ENCODE measurements around the gene MAN1B1. TPM values are rescaled to one million over a fixed set of nuclear protein-coding genes. Genes with fewer than 3 reads are reported as not detected.

MAN1B1 gene
- total RNA-seq, 1 experiment from 2014 or later, result 50.9 TPM

DNA sequence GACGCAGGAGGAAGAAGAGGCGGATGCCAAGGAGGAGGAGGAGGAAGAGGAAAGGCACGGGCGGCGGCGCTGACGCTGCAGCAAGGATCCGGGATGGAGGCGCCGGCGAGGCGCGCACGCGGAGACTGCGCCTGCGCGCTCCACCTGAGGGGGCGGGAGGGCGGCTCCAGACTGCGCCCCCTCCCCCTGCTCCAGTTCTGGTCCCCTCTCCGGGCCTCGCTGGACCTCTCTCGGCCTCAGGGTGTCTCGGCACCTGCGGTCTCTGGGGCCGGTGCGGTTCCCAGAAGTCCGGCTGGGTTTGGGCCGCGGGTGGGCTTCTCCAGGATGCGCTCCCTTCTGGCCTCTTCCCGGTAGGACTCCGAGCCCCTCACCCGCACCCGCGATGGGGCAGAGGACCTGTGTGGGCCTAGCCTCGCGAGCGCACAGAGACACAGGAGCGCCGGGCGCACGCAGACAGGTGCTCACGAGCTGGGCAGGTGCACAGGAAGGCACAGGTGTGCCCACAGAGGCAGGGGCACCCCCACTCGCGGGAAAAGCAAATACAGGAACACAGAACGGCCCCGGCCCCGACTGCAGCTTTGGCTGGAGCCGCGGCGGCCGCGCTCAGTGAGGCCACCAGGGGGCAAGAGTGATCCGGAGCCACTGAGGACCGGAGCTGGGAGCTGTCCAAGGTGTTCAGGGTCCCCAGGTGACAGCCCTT is 40.5 kb upstream of the MAN1B1 start, which contains the start of gene NPDC1:
Gene NPDC1, minus strand, starts transcription at position 90 of the 700 bp plus-strand sequence. CDS start 188 bp downstream, outside the sequence.
- intact Hi-C loops (cut with micrococcal nuclease), result loop anchor here (1.0 to 5.0 kb wide), 3 partner anchors 21 to 259 kb away; partner anchors contain the start of genes CYSRT1 and RNF224
- Histone ChIP-seq H3K27me3 (ENCODE audit: insufficient read depth, low read length) (no peaks in the 10 kb centered on the region), H3K4me2 (ENCODE audit: low read length) (peak within 1 kb of the TSS; percentile 97), H3K36me3 (ENCODE audit: control insufficient read depth in 1 of 2, insufficient read depth in 2 of 2, low read length in 2 of 2) (no peaks in the 10 kb centered on the region), H3K4me1 (ENCODE audit: control insufficient read depth in 1 of 2, insufficient read depth in 2 of 2, low read length in 2 of 2) (peaks cover 12 to 26% of the 10 kb centered on the region in 2 experiments), H3K9me3 (ENCODE audit: control insufficient read depth in 1 of 2, insufficient read depth in 1 of 2, low read depth in 1 of 2, low read length in 2 of 2) (no peaks in the 10 kb centered on the region), H3K9me2 (ENCODE audit: insufficient read depth) (no peaks in the 10 kb centered on the region), H3K27ac (ENCODE audit: low read depth, low read length) (peak within 1 kb of the TSS; percentile 77), H4K20me1 (ENCODE audit: insufficient read depth) (no peaks in the 10 kb centered on the region), H2AFZ (ENCODE audit: low read depth, low read length, poor library complexity, severe bottlenecking) (peak within 1 kb of the TSS; percentile 85), H3K4me3 (replicated peaks in 1 of 2; ENCODE audit: low read depth in 1 of 2, low read length in 2 of 2) (peak within 1 kb of the TSS; percentile 55 to 90), H3K9ac (ENCODE audit: low read length) (peak within 1 kb of the TSS; percentile 74), H3K79me2 (ENCODE audit: insufficient read depth, low read length) (peaks cover 24% of the 10 kb centered on the region; the same call in 1 of the 2 replicates)
- ChIA-PET RAD21 (ENCODE audit: low non-redundant PET in 1 of 2, low total read pairs in 2 of 2, uncharacterized antibody in 2 of 2, unreplicated experiment in 2 of 2) (interaction anchor here (0.6 to 1.1 kb wide), 6 partner anchors 11 to 181 kb away, joined by 3 to 5 read pairs (median 4); partner anchors contain the start of genes FUT7 (in 1 of the 2), RNF224 (in 1 of the 2) and SAPCD2 (in 1 of the 2)), CTCF (interaction anchor here (0.8 to 2.4 kb wide), 27 partner anchors 8 to 259 kb away, joined by 3 to 57 read pairs (median 6); partner anchors contain the start of genes ABCA2, AJM1, CYSRT1 and MAN1B1), POLR2A (interaction anchor here (1.0 kb wide), 1 partner anchor 195 kb away, joined by 3 read pairs; the partner anchor contains the start of gene TUBB4B)
- BruUV-seq (replicated peaks), result no TSS peak
- TF ChIP-seq FOSL1 (IDR thresholded peaks at IDR 0.05; ENCODE audit: low read depth) (no peak), YY1 (IDR thresholded peaks at IDR 0.05; ENCODE audit: extremely low read depth, insufficient replicate concordance, low read depth, low read length) (peak; percentile 44), ZFX (IDR thresholded peaks at IDR 0.05) (0 out of 2 replicates have a peak, but pooled peaks have one; percentile 3), CBX3 (IDR thresholded peaks at IDR 0.05; ENCODE audit: low read depth) (no peak), POLR2AphosphoS5 (IDR thresholded peaks at IDR 0.05; ENCODE audit: low read depth, low read length) (peak; percentile 71), ZNF274 (IDR thresholded peaks at IDR 0.05; ENCODE audit: low read depth, low read length) (no peak), EZH2phosphoT487 (IDR thresholded peaks at IDR 0.05; ENCODE audit: borderline replicate concordance) (no peak), EZH2 (IDR thresholded peaks at IDR 0.05) (no peak), SIN3A (IDR thresholded peaks at IDR 0.05; ENCODE audit: low read depth) (no peak)
- TF ChIP-seq, protein P1, sequence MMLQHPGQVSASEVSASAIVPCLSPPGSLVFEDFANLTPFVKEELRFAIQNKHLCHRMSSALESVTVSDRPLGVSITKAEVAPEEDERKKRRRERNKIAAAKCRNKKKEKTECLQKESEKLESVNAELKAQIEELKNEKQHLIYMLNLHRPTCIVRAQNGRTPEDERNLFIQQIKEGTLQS (IDR thresholded peaks at IDR 0.05), result no peak
- TF ChIP-seq, protein P2, sequence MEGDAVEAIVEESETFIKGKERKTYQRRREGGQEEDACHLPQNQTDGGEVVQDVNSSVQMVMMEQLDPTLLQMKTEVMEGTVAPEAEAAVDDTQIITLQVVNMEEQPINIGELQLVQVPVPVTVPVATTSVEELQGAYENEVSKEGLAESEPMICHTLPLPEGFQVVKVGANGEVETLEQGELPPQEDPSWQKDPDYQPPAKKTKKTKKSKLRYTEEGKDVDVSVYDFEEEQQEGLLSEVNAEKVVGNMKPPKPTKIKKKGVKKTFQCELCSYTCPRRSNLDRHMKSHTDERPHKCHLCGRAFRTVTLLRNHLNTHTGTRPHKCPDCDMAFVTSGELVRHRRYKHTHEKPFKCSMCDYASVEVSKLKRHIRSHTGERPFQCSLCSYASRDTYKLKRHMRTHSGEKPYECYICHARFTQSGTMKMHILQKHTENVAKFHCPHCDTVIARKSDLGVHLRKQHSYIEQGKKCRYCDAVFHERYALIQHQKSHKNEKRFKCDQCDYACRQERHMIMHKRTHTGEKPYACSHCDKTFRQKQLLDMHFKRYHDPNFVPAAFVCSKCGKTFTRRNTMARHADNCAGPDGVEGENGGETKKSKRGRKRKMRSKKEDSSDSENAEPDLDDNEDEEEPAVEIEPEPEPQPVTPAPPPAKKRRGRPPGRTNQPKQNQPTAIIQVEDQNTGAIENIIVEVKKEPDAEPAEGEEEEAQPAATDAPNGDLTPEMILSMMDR (IDR thresholded peaks at IDR 0.05 in 2 of 3, conservative IDR thresholded peaks at IDR 0.05 in 1 of 3; ENCODE audit: borderline replicate concordance in 1 of 3, insufficient read depth in 1 of 3, low read depth in 2 of 3, low read length in 2 of 3), result peak in 2 of 3 experiments; percentile 82 to 86; a peak in 4 of 6 replicates
- ATAC-seq (peak; percentile 73), DNase-seq (ENCODE audit: low read depth, low spot score) (peak; percentile 68)

Measured in HCT116 (cell line).